ENCODE results near the gene TECPR1.

The TECPR1 gene

GRCh38 chr7:98185101-98185500, 66.9 kb downstream of the TECPR1 start:
- Histone ChIP-seq H3K79me2 (ENCODE audit: insufficient read depth, low read length) (no peaks in the 10 kb centered on the region), H3K27me3 (ENCODE audit: low read length) (no peaks in the 10 kb centered on the region), H3K4me3 (ENCODE audit: insufficient read depth, low read length, poor library complexity, severe bottlenecking) (no peak overlapping the region), H3K4me2 (ENCODE audit: low read depth, low read length, poor library complexity, severe bottlenecking) (no peak overlapping the region), H3K36me3 (ENCODE audit: low read length) (no peaks in the 10 kb centered on the region), H4K20me1 (ENCODE audit: low read depth, low read length) (no peaks in the 10 kb centered on the region), H3K9me2 (replicated peaks; ENCODE audit: insufficient read depth, low read length) (no peaks in the 10 kb centered on the region), H2AFZ (ENCODE audit: low read depth, low read length, severe bottlenecking) (no peak overlapping the region), H3F3A (ENCODE audit: insufficient read depth) (no peaks in the 10 kb centered on the region), H3K27ac (ENCODE audit: low read depth, low read length) (no peak overlapping the region), H3K9me3 (ENCODE audit: insufficient read depth, low read length) (0 out of 2 replicates have a peak, but pooled peaks cover 3% of the 10 kb centered on the region), H3K9ac (ENCODE audit: low read length) (no peak overlapping the region)
- TF ChIP-seq EZH2phosphoT487 (conservative IDR thresholded peaks at IDR 0.05; ENCODE audit: low read length) (no peak), CTCF (IDR thresholded peaks at IDR 0.05; ENCODE audit: insufficient read depth, low read length, poor library complexity, severe bottlenecking) (no peak)

GRCh38 chr7:98180751-98181150, 71.3 kb downstream of the TECPR1 start:
- Histone ChIP-seq H2AFZ (ENCODE audit: low read depth, low read length, severe bottlenecking) (no peak overlapping the region), H4K20me1 (ENCODE audit: low read depth, low read length) (no peaks in the 10 kb centered on the region; the same call in 1 of the 2 replicates), H3K4me3 (ENCODE audit: insufficient read depth, low read length, poor library complexity, severe bottlenecking) (no peak overlapping the region), H3K27ac (ENCODE audit: low read depth, low read length) (no peak overlapping the region), H3K9ac (ENCODE audit: low read length) (no peak overlapping the region), H3K27me3 (ENCODE audit: low read length) (no peaks in the 10 kb centered on the region), H3K36me3 (ENCODE audit: low read length) (peaks cover 5% of the 10 kb centered on the region; the same call in 1 of the 2 replicates), H3K79me2 (ENCODE audit: insufficient read depth, low read length) (no peaks in the 10 kb centered on the region), H3K9me3 (ENCODE audit: insufficient read depth, low read length) (no peaks in the 10 kb centered on the region), H3K9me2 (replicated peaks; ENCODE audit: insufficient read depth, low read length) (no peaks in the 10 kb centered on the region), H3K4me2 (ENCODE audit: low read depth, low read length, poor library complexity, severe bottlenecking) (no peak overlapping the region), H3F3A (ENCODE audit: insufficient read depth) (no peaks in the 10 kb centered on the region)
- no peak for TF ChIP-seq CTCF (IDR thresholded peaks at IDR 0.05; ENCODE audit: insufficient read depth, low read length, poor library complexity, severe bottlenecking)

- no peak overlapping the region for H2AFZ ChIP-seq (ENCODE audit: low read depth, low read length, severe bottlenecking)
- no peak overlapping the region for H3K4me2 ChIP-seq (ENCODE audit: low read depth, low read length, poor library complexity, severe bottlenecking)
These were observed 73.1 kb downstream of the TECPR1 start for GRCh38 chr7:98178762-98179490.

More at GRCh38 chr7:98178762-98179490, 73.1 kb downstream of the TECPR1 start:
- H3K9ac ChIP-seq (ENCODE audit: low read length), result no peak overlapping the region
- H3K79me2 ChIP-seq (ENCODE audit: insufficient read depth, low read length), result no peaks in the 10 kb centered on the region
- H3F3A ChIP-seq (ENCODE audit: insufficient read depth), result no peaks in the 10 kb centered on the region
- no peaks in the 10 kb centered on the region for H3K9me3 ChIP-seq (ENCODE audit: insufficient read depth, low read length)
- H3K27me3 ChIP-seq (ENCODE audit: low read length), result no peaks in the 10 kb centered on the region
- no peaks in the 10 kb centered on the region; the same call in 1 of the 2 replicates for H4K20me1 ChIP-seq (ENCODE audit: low read depth, low read length)
- peaks cover 5% of the 10 kb centered on the region; the same call in 1 of the 2 replicates for H3K36me3 ChIP-seq (ENCODE audit: low read length)
- H3K9me2 ChIP-seq (replicated peaks; ENCODE audit: insufficient read depth, low read length), result no peaks in the 10 kb centered on the region
- no peak overlapping the region for H3K27ac ChIP-seq (ENCODE audit: low read depth, low read length)
- no peak overlapping the region for H3K4me3 ChIP-seq (ENCODE audit: insufficient read depth, low read length, poor library complexity, severe bottlenecking)
- TF ChIP-seq CTCF (IDR thresholded peaks at IDR 0.05; ENCODE audit: insufficient read depth, low read length, poor library complexity, severe bottlenecking) (no peak), EZH2phosphoT487 (conservative IDR thresholded peaks at IDR 0.05; ENCODE audit: low read length) (no peak)

Data from SU-DHL-6 (cell line).